Fibroblast of skin of abdomen (primary cell): Measurements from ENCODE around the gene BTBD18.

Experiments used
- DNase-seq: peaks from one replicate; pipeline ENCODE4 v3.0.0-alpha.2; 2013

Gene BTBD18

DNA sequence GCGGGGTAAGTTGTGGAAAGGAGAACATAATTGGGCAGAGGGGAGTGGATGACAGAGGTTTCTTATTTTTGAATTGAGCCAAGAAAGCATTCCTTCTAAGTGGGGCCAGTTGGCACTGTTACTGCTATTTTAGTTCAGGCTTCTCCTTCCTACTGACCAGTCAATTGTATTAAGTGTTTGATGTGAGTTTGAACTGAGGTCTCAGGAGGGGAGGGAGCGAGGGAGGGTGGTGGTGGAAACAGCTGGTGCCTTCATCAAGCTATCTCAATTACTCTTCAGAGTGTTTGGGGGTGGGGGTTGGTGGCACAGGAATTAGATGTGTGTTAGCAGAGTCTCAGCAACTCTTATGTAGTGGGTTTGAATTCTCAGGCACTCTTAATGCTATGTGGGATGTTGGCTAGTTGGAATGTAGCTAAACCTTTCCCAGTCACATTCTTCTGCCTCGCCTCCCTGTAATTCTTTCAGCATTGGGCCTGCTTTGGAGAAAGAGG is 24.5 kb upstream of the BTBD18 start:
- DNase-seq: peak; percentile 89

DNA sequence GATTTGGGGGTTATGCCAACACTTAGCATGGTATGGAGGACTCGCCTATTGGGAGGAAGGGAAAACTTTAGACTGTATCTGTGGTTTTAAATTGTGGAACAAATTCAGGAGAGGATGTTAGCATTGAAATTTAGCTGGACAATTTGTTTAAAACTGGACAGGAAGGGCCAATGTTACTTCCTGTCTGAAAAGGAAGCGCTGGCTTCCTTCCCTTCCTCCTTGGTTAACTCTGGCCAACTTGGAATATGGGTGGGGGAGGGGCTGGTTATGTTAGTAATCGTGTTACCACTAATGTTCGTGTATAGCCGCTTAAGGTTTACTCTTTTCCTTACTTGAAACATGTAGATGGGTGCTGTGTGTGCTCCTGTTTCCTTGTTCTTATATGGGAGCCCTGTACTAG is 23.9 kb upstream of the BTBD18 start:
- no peak for DNase-seq

DNA sequence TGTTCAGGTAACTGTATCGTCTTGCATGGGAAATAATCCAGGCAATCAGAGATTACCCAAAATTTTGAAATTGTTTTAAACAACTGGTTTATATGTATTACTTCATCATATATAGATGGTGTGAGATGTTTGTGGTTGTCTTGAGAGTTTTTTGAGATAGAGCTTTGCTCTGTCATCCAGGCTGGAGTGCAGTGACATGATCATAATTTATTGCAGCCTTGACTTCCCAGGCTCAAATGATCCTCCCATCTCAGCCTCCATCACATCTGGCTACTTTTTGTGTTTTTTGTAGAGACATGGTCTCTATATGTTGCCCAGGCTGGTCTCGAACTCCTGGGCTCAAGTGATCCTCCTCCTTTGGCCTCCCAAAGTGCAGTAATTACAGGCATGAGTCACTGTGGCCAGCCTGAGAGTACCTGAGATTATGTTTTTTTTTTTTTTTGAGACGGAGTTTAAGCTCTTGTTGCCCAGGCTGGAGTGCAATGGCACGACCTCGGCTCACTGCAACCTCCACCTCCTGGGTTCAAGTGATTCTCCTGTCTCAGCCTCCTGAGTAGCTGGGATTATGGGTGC is 21.5 kb upstream of the BTBD18 start:
- DNase-seq: no peak

DNA sequence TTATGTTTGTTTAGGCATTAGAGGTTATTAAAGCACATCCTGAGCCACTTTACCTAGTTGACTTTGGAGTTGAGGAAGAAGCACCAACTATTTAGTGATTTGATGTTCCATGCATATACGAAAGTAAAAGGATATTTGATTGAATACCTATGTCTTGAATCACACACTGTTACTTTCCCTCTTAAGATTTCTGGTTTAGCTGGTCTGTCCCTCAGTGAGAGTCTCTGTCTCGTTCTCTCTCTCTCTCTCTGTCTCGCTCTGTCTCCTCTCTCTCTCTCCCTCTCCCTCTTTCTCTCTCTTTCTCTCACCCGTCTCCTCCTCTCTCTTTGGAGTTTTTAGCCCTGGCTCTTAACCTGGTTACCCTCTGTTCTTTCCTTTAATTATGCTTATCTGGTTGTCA is 20.9 kb upstream of the BTBD18 start:
- peak; percentile 29 for DNase-seq

DNA sequence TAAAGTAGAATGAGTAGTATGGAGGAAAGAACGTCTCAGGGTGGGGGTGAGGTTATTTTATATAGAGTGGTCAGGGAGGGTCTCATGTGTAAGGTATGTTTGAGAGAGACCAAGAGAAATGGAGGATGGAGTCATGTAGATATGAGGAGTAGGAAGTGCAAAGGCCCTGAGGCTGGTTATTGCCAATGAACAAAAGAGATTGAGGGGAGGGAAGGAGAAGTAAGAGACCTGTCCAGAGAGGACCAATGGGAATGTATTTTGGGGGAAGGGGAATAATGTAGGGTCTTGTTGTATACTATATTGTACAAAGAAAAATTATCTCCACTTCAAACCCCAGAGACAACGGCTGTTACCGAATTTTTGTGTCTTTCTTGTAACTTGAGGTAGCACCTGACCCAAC is 19.7 kb upstream of the BTBD18 start:
- DNase-seq: no peak

DNA sequence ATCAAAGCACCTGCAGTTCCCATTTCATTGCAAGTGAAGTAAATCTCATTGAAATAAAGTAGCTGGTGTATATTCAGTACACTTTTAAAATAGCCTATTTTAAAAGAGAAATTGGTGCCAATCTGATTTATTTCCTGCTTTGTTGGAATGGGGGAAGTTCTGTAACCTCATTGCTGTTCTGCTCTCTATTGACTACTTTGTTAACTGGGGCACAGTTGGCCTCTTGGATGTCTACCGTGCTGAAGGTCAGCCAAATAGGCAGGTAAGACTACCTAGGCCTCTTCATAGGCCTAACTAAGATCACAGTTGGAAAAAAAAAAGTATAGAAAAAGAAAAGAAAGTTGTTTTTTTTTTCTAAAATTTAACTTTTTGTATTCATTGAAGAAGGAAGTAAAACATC is 19.2 kb upstream of the BTBD18 start:
- no peak for DNase-seq

DNA sequence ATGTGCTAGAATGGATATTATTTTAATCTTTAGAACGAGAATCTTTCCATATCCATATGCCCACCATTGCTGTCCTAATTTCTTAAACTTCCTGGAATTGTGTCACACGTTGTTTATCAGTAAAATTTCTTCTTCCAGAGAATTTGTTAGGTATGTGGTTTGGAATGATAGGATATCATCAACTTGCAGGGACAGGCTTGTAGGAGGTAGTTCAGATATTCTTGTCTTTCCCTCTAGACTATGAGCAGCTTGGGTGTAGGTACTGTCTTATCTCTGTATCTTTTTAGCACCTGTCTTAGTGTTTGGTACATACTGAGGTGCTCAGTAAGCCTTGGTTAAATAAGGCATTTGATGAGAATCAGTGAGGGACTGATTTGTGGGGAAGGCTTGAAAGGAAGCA is 13.4 kb upstream of the BTBD18 start:
- no peak for DNase-seq

DNA sequence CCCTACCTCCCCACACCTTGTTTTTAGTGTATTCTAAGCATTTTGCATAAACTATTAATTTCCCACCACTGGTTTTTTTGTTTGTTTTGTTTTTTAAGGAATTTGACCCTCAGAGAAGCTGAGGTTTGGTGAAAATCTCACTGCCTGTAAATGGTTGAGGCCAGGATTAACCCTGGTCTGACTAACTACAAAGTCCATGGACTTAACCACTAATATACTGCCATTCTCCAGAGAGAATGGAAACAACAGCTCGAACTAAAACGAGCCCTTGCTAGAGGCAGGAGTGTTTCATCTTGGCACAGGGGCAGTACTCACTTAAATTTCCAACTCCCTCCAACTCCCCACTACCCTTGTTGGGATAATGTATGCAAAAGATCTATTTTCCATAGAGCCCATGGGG is 12.9 kb upstream of the BTBD18 start:
- DNase-seq: no peak

DNA sequence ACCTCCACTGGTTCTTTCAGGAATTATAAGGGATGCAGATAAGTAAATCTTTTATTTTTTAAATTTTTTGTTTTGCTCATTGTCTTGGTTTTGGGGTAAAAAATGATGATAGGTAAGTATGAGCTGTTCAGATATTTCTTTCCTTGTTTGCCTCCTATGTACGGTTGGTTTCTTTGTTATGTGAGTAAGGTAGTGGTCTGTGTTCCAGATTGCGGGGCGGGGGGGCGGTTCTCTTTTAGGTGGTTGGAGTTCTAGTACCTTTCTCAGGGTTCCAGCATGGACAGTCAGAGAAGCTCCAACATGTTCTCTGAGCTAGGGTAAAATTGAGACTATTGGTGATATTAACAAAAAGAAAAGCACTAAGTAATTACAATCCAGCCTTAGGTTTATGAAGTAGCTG is 12.4 kb upstream of the BTBD18 start:
- DNase-seq: no peak

DNA sequence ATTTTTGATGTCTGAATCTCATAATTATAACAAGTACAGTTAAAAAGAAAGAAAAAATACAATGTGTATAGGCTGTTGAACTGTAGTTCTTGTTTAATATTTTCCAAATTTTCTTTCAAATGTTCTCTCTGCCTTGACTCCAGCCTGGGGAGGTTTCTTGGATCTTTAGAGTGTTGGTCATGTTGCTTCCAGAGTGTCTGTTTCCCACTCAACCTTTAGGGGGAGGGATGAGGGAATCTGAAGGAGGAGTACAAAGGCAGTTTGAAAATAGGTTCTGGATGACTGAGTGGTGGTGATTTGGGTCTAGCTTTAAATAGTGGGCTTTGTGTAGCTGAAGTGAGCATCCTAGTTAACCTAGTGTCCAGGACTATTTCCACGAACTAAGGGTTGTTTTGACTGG is 11.9 kb upstream of the BTBD18 start:
- DNase-seq: peak; percentile 36

DNA sequence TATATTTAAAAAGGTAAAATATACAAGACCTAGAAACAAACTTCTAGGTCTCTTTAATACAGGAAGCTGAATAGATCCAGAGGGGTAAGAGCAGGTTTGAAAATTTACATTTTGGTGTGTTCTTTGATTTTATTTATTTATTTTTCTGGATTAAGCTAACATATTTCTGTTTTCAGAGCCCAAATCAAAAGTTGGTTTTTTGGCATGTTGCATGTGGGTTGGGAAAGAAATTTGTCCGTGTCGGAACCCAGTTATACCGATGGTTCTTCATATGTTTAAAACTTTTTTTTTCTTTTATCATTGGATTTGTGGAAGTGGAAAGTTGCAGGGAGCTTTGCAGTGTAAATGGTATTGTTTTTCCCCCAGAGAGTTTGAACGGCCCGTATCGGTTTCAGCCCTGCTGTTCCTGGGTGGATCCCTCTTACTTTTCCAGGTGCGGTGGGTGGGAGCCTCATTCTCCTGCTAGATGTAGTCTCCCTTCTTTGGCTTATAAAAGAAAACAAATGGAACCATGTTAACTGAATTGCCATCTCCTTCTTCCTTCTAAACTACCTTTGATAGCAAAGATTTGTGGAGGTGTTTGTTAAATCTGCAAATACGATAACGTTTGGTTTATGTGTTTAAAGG is 10.7 kb upstream of the BTBD18 start:
- no peak for DNase-seq

DNA sequence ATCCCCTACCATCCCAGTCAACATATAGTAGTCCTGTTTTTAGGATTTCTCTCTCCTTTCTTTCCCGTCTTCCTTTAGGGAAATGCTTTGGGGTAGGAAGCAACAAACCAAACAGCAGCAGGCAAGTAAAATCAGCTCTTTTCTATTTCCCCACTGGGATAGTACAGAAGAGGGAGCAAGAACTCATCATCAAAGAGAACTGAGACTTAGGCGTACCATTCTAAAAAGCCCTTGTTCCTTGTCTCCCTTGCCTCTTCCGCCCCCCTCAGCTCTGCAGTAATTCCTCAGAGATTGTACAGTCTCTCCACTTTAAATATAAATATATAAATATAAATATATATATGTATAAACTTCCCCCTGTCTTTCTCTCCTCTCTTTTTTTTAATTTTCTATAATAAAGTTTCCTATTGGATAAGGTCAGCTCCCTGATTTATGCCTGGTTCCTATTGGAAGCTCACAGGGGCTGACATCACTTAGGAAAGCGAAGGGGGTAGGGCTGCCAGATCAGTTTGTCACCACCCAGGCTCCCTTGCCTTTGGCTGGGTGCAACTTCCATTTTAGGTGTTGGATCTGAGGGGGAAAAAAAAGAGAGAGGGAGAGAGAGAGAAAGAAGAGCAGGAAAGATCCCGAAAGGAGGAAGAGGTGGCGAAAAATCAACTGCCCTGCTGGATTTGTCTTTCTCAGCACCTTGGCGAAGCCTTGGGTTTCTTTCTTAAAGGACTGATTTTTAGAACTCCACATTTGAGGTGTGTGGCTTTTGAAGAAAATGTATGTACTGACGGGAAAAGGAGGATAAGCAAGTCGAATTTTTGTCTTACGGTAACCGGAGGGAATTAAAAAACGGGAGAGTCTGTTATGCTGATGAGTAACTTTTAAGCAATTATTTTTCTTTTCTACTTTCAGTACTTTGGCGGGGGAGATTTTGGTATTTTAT is 9.9 kb upstream of the BTBD18 start, which contains the start of gene CTNND1:
Gene CTNND1, plus strand, starts transcription at position 502 of the 934 bp plus-strand sequence. CDS start 29,677 bp downstream, outside the sequence.
- peak; percentile 98 for DNase-seq

DNA sequence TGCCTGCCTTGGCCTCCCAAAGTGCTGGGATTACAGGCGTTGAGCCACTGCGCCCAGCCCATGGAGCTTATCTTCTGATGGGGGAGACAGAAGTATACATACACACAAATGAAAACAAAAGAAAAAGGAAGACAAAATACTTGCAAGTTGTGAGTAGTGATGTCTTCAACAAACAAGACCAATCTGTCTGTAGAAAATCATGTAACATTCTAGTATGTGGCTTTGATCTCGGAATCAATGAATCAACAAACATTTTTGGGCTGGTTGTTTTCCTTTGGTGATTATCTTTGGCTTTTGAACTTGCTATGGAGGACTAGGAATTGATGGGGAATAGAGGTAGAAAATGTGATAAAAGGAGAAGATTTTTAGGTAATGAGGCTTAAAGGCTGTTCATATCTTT is 6.6 kb upstream of the BTBD18 start:
- no peak for DNase-seq

DNA sequence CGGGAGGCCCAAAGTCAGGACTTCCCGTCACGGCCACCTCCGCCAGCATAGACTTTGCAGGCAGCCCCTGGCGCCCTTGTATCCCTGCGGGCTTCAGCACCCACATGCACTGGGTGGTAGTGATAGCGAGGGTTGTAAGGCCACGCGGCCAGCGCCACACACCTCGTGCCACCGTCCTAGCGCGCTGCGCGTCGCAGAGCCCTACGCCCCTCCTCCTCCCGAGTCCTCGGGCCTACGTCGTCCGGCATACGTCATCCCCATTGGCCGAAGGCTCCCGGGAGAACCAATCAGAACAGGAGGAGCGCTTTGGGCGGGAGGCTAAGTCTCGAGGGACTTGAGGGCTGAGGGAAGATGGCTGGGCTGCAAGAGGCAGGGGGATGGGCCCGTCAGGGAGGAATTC is 1.3 kb upstream of the BTBD18 start:
- DNase-seq: no peak

DNA sequence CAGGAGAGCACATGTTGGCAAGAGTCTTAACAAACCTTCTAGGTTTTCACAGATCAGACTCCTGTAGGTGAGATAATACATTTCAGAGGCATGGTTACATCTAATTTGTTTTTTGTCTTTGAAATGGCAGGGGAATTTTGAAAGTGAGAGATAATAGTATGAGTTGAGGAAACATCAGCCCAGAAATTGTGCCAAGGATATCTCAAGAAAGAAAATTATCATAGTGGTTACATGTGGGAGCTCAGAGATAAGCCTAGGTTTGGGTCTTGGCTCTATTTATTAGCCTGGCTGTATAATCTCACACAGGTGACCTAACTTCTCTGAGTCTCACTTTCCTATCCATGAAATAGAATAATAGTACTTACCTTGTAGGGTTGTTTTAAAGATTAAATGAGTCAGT is 443 bp downstream of the BTBD18 start:
- DNase-seq: no peak

DNA sequence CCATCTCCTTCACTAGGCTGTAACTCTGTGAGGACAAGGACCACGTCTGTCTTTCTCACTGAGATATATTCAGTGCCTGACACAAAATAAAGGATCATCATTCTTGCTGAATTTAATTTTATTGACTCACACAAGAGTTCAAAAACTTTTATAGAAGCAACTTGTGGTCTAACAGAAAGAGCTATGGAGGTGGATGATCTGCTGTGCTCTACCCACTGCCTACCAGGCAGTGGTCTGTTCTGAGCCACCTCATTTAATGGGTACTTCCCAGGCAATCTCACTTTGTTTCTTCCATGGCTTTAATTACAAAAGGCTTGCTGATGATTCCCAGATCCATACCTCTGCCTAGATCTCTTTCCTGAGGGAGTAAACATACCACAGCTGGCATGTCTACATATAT is 4.7 kb downstream of the BTBD18 start:
- DNase-seq: no peak

DNA sequence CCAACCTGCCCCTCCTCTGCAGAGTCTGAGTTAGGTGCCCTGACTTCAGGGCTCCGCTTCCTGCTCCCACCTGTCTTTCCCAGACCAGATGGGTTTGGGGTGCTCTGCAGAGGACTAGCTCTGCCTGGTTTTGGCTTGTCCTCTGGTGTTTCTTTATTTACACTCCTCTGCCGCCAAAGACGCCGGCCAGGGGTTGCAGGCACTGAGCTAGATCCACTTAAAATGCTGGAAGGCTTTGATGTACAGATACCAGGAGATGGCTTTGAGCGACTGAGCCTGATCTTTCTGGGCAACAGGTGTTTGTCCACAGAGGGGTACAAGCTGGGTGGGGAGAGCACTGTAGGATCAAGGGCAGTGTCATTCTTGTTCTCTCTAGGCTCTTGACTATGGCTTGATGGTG is 6.4 kb downstream of the BTBD18 start:
- no peak for DNase-seq

DNA sequence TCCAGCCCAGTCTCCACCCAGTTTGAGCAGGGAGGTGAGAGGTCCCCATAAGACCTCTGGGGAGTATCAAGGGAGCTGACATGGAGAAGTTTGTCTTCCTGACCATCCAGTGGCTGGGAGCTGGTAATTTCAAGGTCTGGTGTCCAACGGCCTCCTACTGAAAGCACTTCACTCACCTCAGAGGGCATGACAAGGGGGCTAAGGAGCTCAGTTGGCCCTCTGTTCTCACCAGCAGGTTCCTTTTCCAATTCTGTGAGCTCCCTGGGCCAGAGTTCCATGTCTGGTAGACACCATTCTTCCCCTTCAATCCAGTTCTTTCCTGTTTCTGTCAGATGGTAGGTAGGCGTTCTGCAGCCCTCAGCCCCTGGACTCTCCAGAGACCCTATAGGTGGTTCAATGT is 7.3 kb downstream of the BTBD18 start:
- no peak for DNase-seq

DNA sequence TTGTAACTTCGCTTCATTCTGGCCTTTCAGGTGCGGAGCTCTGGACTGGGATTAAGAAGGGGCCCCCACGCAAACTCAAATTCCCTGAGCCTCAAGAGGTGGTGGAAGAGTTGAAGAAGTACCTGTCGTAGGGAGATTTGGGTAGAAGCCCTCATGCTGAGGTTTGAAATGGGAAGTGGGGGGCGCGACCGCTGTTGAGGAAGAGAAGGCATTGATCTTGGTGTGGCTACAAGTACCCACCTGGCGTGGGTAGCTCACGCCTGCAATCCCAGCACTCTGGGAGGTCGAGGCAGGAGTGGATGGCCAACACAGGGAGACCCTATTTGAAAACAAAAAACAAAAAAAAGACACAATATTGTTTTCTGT is 9.5 kb downstream of the BTBD18 start:
- DNase-seq: no peak

DNA sequence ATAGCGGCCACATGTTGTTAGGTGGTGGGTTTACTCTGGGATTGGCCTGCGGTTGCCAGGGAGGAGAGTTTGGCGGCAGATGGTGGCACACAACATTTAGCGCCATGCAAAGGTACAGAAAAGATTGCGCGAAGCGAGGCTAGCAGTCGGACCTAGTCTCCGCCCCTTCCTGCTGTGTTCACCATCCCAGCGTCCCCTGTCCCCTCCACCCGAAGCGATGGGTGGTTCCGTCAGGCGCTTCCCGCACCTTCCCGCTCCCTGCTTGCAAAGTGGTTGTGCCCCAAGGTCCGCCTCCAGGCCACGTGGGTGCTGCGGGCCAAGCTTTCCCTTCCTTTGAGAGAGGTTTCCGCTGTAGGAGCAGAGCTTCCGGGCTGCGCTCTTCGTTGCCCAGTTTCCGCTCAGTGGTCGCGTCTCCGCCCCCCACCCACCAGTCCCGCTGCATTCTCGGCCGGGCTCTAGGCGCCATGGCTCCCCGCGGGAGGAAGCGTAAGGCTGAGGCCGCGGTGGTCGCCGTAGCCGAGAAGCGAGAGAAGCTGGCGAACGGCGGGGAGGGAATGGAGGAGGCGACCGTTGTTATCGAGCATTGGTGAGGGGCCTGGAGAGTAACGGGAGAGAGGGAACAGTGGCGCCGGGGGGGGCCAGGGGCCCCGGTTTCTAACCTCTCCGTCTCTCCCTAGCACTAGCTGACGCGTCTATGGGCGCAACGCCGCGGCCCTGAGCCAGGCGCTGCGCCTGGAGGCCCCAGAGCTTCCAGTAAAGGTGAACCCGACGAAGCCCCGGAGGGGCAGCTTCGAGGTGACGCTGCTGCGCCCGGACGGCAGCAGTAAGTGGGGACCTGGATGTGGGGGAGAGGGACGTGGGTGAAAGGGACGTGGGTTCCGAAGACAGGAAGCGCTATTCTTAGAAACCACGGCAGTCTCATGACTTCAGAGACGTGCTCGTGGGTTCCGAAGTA is 10.2 kb downstream of the BTBD18 start, which contains the start of gene SELENOH:
Gene SELENOH, plus strand, starts transcription at position 360 of the 955 bp plus-strand sequence. Its CDS starts 105 bp downstream, at position 465.
- DNase-seq: peak; percentile 98

DNA sequence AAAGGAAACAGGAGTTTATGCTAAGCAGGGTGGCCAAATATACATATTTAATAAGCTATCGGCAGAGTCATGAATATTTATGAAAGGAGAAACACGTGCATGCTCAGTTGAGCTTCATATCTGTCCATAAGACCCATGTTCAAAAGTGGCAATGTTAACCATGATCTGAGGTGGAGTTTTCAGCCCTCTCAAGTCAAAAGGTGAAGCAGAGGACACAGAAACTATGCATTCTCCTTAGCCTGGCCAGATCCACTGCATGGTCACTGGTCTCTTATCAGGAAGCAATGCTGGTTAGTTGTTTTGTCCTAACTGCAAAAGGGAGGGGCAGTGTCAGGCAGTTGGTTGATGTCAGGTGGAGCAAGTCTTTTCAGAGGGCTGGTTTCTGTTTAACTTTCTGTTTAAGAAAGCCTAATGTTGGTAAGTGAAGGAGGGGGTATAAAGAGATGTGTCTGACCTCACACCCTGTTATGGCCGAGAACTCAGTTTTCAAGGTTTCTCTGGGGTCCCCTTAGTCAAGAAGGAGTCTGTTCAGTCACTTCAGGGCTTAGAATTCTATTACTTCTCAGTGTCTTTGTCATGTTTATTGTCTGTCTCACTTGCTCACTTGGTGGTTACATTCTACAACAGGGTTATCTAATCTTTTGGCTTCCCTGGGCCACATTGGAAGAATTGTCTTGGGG is 15.9 kb downstream of the BTBD18 start:
- no peak for DNase-seq

DNA sequence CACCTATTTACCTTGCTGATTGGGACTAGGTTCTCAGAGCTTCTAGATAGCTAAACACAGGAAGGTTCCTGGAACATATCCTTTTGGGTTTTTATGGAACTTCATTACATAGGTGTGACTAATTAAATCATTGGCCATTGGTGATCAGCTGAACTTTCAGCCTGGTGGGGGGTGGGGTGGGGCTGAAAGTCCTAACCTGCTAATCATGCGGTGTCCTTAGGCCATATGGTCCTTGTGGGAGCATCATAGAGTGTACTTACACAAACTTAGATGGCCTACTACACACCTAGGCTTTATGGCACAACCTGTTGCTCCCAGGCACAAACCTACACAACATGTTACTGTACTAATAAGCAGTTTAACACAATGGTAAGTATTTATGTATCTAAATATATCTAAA is 19.0 kb downstream of the BTBD18 start:
- no peak for DNase-seq
